NCI-H2196 treated with DMSO at 0.1 percent for 48 hours (cell line): ENCODE measurements around the gene BTBD9.

Experiments
- DNase-seq: peaks from one replicate; lab custom pipeline; 2025; ENCODE audit not compliant: unreplicated experiment; lab: John Stamatoyannopoulos, UW

Gene BTBD9

GRCh38 chr6:38214159-38214558, 425.6 kb downstream of the BTBD9 start:
- no peak for DNase-seq

GRCh38 chr6:38213251-38213658, 426.5 kb downstream of the BTBD9 start:
- no peak for DNase-seq

- DNase-seq: peak; percentile 55
Measured at GRCh38 chr6:38212579-38212978, 427.1 kb downstream of the BTBD9 start.

DNA sequence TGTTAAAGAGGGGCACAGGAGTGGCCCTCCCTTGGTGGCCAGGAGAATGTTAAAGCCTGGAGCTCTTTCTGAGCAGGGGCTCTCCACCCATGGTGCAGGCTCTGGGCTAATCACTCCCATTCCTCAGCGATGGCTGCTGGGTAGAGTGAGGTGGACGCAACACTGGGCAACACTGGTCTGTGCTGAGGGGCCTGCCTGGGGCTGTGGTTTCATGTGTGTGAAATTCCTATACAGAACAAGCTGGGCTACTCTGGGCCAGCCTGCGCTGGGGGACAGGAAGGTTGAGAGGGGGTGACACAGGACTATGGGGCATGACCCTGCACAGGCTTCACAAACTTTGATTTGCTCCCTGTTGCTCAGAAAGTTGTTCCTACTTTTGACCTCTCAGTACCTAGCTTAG, 427.6 kb downstream of the BTBD9 start:
- DNase-seq: no peak

GRCh38 chr6:38209371-38210260, 430.1 kb downstream of the BTBD9 start:
- no peak for DNase-seq

- DNase-seq: no peak
Measured at GRCh38 chr6:38208028-38208427, 431.7 kb downstream of the BTBD9 start.

DNA sequence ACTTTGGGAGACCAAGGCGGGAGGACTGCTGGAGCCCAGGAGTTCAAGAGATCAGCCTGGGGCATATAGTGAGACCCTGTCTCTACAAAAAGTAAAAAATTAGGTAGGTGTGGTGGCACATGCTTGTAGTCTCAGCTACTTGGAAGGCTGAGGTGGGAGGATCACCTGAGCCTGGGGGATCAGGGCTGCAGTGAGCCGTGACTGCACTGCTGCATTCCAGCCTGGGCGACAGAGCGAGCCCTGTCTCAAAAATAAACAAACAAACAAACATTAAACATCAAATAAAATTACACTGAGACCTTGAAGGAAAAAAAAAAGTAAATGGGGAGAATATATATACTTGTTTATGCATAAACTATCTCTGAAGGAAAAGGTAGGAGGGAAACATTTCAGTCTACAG, 432.4 kb downstream of the BTBD9 start:
- no peak for DNase-seq

GRCh38 chr6:38198219-38198618, 441.5 kb downstream of the BTBD9 start:
- DNase-seq: no peak

- no peak for DNase-seq
Measured at GRCh38 chr6:38195113-38195635, 444.6 kb downstream of the BTBD9 start.

DNA sequence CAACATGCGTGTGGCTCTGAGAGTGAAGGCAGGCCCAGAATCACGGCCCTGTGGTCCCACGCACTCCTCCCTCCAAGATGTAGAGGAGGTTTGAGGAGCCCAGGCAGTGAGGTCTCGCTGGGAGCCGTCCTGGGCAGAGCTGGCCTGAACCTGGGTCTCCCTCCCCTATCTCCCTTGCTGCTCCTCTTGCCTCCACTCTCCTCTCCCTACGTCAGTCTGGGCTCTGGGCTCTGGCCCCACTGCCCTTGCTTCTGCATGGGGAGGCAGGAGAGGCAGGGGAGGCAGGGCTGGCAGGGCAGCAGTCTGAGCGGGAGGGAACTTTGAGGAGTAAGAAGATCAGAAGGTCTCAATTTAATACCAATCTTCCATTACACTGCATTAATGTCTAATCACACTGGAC, 445.1 kb downstream of the BTBD9 start:
- DNase-seq: no peak

DNA sequence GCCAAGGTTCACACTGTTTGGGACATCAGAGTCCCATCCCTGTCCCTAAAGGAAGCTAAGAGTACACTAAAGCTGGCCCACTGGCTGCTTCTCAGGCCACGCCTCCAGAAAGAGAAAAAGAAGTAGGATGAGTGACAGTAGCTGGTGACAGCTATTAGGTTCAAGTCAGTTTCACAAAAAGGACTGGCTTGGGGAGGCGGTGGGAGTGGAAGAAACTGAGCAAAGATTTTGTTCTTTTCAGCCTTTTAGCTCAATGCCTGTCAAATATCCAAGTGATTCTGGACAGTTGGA, 445.5 kb downstream of the BTBD9 start:
- DNase-seq: no peak

GRCh38 chr6:38193481-38194281, 446.0 kb downstream of the BTBD9 start:
- DNase-seq: no peak

GRCh38 chr6:38193051-38193450, 446.7 kb downstream of the BTBD9 start:
- DNase-seq: no peak

GRCh38 chr6:38192487-38192886, 447.2 kb downstream of the BTBD9 start:
- no peak for DNase-seq

- DNase-seq: no peak
Measured at GRCh38 chr6:38192011-38192410, 447.7 kb downstream of the BTBD9 start.

DNA sequence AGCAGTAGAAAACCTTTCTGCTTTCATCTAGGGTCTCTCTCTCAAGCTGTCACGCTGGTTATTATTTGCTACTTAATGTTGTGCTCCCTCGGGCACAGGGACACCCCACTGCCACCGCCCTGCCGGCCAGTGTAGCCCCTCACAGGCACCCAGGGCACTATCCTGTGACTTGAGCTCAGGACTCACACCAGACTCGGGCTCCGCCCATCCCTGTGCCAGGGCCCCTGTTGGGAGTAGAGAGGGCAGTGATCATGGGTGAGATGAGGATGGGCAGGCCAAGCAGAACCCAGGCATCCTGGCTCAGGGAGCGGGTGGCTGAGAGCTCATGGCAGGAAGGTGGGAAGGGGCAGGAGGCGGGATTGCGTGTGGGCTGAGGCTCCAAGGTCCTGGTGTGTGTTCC, 448.3 kb downstream of the BTBD9 start:
- DNase-seq: no peak

- no peak for DNase-seq
Measured at GRCh38 chr6:38188677-38189335, 450.9 kb downstream of the BTBD9 start.

DNA sequence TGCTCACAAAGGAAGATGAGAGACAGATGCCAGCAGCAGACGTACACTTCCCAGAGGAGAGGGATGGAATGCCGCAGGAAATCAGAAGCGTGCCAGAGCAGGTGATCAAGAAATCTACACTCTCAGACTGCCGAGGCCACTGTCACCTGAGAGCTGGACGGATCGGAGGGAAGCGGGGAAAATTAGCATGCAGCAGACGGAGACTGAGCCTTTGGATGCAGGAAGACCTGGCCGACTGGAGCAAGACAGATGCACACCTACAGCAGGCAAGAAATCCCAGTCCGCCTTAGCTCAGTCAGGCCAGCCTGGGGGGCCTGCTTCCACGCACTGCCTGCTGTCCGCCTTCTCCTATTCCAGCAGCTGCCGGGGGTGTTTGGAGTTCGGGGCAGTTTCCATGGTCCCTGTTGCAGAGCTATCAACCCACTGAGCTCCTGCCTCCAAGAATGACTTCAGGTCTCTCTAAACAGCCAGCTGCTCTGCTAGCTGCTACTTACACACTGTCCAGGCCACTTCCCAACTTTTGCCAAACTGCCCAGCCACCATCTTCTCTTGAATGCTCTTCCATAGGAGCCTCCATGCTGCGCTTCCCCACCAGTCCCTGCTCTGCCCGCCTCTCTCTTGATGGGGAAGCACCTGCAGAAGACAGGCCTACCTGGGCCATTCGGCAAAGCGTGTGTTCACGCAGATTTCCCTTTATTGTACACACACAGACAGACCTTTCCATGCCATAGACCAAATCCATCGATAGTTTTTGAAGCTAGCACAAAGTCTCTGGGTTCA, 451.7 kb downstream of the BTBD9 start:
- DNase-seq: no peak

DNA sequence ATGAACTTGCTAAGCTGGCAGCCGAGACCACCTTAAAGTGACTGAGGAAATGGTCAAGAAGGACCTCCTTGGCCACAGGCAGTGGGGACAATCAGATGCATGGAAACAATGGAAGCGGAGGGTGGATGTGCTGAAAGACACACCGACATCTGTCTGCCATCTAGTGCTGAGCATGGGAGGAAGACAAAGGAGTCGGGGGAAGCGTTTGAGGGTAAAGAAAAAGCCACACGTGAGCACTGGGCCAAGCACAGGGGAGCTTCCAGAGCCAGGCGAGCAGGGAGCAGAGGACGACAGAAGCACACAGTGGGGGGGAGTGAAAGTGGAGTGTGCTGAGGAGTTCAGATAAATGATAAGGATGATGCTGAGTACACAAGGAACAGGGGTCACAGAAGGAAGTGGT, 452.4 kb downstream of the BTBD9 start:
- DNase-seq: no peak

- no peak for DNase-seq
Measured at GRCh38 chr6:38185752-38186151, 454.0 kb downstream of the BTBD9 start.

DNA sequence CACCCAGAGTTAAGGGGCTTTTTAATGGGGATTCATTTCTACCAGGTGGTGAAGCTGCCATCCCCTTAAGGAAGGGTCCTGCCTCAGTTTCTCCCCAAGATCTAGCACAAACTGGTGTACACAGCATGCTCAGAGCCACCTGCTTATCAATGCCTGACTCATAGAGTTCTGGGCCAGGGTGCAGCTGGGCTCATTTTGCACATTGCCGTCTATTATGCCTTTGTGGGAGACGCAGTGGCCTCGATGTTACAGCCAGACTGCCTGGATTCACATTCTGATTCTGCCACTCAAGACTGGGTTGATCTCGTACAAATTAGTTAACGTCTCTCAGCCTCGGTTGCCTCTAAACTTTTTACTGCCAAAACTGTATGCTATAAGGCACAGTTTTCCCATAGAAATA, 454.5 kb downstream of the BTBD9 start:
- DNase-seq: no peak
